Measurements from ENCODE around the gene HSBP1. TPM values are rescaled to one million over a fixed set of nuclear protein-coding genes. Genes with fewer than 3 reads are reported as not detected.

HSBP1 gene
- total RNA-seq, 1 experiment from 2014 or later: 230 TPM

DNA sequence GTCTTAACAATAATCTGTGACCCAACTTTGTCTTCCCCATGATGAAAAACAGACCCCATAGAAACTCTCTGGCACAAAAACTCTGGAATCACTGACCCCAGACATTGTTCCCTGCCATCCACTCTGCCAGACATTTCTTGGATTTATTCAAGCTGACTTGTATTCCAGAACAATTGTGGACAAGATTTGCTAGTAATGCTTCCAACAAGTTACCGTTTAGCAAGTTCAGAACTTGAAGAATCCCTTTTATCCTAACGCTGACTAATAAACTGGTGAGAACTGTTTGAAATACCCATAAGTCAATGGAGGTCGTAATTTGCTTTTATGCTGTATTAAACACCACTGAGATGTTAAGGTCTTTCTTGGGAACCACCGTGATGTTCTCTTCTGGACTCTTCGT lies 10.5 kb downstream of the HSBP1 start:
- Histone ChIP-seq H3T11ph (ENCODE audit: low read length) (no peak overlapping the region), H4K8ac (replicated peaks; ENCODE audit: insufficient read length, low read depth, low read length) (no peak overlapping the region), H4K91ac (ENCODE audit: insufficient read length, low read depth, low read length) (no peak overlapping the region), H3K23ac (ENCODE audit: insufficient read length, low read depth, low read length) (no peak overlapping the region), H2BK15ac (ENCODE audit: low read depth, low read length) (no peak overlapping the region), H2BK120ac (ENCODE audit: low read depth, low read length, poor library complexity, severe bottlenecking) (no peak overlapping the region), H3K79me1 (ENCODE audit: insufficient read depth, low read depth, low read length, poor library complexity, severe bottlenecking) (no peaks in the 10 kb centered on the region), H2BK5ac (ENCODE audit: insufficient read length, low read length) (no peak overlapping the region), H3K56ac (ENCODE audit: insufficient read length, low read depth, low read length) (no peak overlapping the region), H4K20me1 (ENCODE audit: control insufficient read depth, insufficient read depth, insufficient read length) (no peaks in the 10 kb centered on the region), H3K9me3 (ENCODE audit: control insufficient read depth, low read depth, low read length) (no peaks in the 10 kb centered on the region), H3K18ac (ENCODE audit: insufficient read length, low read depth, low read length) (no peak overlapping the region), H2BK20ac (ENCODE audit: low read depth, low read length, poor library complexity, severe bottlenecking) (no peak overlapping the region), H2AFZ (ENCODE audit: low read length) (no peak overlapping the region), H3K4ac (ENCODE audit: low read depth, low read length) (no peak overlapping the region), H3K27ac (ENCODE audit: insufficient read length, low read depth, low read length) (no peak overlapping the region), H3K4me1 (ENCODE audit: insufficient read depth, low read length) (peaks cover 2% of the 10 kb centered on the region; the same call in 1 of the 2 replicates), H3K9ac (ENCODE audit: extremely low read depth, insufficient read length, low read length) (no peak overlapping the region), H2AK5ac (ENCODE audit: insufficient read length, low read length) (no peak overlapping the region), H3K27me3 (ENCODE audit: insufficient read depth, low read length) (no peaks in the 10 kb centered on the region), H2BK12ac (ENCODE audit: insufficient read length, low read depth, low read length) (no peak overlapping the region), H3K4me2 (ENCODE audit: insufficient read depth, insufficient read length, low read length) (no peak overlapping the region), H3K14ac (ENCODE audit: insufficient read depth, low read length) (no peak overlapping the region), H4K5ac (ENCODE audit: insufficient read length, low read depth, low read length) (no peak overlapping the region), H3K23me2 (ENCODE audit: insufficient read length, low read depth, low read length, poor library complexity, severe bottlenecking) (peaks cover 3% of the 10 kb centered on the region), H3K79me2 (ENCODE audit: insufficient read depth, low read length) (no peaks in the 10 kb centered on the region)
- no peaks in the 10 kb centered on the region for H3K27me3 Mint-ChIP-seq (ENCODE audit: low read depth)
- TF ChIP-seq, protein P1, sequence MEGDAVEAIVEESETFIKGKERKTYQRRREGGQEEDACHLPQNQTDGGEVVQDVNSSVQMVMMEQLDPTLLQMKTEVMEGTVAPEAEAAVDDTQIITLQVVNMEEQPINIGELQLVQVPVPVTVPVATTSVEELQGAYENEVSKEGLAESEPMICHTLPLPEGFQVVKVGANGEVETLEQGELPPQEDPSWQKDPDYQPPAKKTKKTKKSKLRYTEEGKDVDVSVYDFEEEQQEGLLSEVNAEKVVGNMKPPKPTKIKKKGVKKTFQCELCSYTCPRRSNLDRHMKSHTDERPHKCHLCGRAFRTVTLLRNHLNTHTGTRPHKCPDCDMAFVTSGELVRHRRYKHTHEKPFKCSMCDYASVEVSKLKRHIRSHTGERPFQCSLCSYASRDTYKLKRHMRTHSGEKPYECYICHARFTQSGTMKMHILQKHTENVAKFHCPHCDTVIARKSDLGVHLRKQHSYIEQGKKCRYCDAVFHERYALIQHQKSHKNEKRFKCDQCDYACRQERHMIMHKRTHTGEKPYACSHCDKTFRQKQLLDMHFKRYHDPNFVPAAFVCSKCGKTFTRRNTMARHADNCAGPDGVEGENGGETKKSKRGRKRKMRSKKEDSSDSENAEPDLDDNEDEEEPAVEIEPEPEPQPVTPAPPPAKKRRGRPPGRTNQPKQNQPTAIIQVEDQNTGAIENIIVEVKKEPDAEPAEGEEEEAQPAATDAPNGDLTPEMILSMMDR (conservative IDR thresholded peaks at IDR 0.05): no peak
- H3K4me1 Mint-ChIP-seq: peaks cover 14 to 17% of the 10 kb centered on the region in 2 experiments
- no peaks in the 10 kb centered on the region; a peak in 1 of 7 replicates for H3K36me3 Mint-ChIP-seq (ENCODE audit: insufficient read depth in 1 of 3, low read depth in 3 of 3)
- no CpG with 5 or more reads among the region's 5 CpGs for WGBS (ENCODE audit: extremely low coverage, insufficient read length, low lambda C conversion rate)
- DNase-seq: no peak
- no peak overlapping the region for H3K27ac Mint-ChIP-seq
- no peaks in the 10 kb centered on the region for H3K9me3 Mint-ChIP-seq
- H3K4me3 Mint-ChIP-seq: no peak overlapping the region
